ENCODE measurements around the gene DNAJC13.

DNAJC13 gene

GRCh38 chr3:132464066-132464465, 46.8 kb downstream of the DNAJC13 start:
- no peak overlapping the region for H3K4me3 ChIP-seq (ENCODE audit: low read length)
- peak; percentile 82 for DNase-seq (ENCODE audit: low read depth)
- no peak for TF ChIP-seq CTCF (conservative IDR thresholded peaks at IDR 0.05; ENCODE audit: low read depth, low read length)

- no peak for DNase-seq (ENCODE audit: low read depth)
- TF ChIP-seq CTCF (conservative IDR thresholded peaks at IDR 0.05; ENCODE audit: low read depth, low read length) = no peak
- no peak overlapping the region for H3K4me3 ChIP-seq (ENCODE audit: low read length)
Observed at GRCh38 chr3:132469326-132469725, 52.0 kb downstream of the DNAJC13 start.

DNA sequence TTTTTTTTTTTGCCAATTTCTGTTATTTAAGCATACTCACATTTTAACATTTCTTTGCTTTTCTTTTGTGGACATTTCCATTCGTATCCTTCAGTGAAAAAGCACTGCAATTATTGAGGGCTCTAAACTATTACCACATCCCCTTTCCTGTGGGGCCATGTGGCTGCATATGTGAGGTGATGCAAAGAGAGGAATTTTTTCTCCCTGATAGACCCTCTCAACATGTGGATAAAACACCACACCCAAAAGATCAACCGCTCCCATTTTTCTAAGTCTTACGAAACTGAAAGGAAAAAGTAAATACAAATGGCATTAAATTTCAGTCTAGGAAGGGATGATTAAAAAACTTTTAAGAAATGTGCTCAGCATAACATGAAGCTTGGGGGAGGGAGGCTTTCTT, 68.8 kb downstream of the DNAJC13 start:
- DNase-seq (ENCODE audit: low read depth) = no peak
- TF ChIP-seq CTCF (conservative IDR thresholded peaks at IDR 0.05; ENCODE audit: low read depth, low read length) = no peak
- H3K4me3 ChIP-seq (ENCODE audit: low read length) = no peak overlapping the region

DNA sequence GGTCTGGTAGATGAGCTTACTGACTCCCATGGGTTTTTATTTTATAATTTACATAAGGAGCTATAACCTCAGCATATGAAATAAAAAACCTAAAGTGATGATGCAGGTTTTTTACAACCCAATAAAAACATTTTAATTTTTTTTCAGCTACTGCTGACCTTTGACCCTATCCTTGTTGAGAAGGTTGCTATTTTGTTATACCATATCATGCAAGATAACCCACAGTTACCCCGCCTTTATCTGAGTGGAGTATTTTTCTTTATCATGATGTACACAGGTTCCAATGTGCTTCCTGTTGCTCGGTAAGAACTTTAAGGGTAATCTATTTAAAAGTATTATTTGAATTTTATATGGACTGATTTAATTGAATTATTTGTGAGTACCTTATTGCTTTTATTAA, 70.8 kb downstream of the DNAJC13 start:
- H3K4me3 ChIP-seq (ENCODE audit: low read length) = no peak overlapping the region
- DNase-seq (ENCODE audit: low read depth) = no peak
- TF ChIP-seq CTCF (conservative IDR thresholded peaks at IDR 0.05; ENCODE audit: low read depth, low read length) = no peak

GRCh38 chr3:132499071-132499470, 81.8 kb downstream of the DNAJC13 start:
- TF ChIP-seq CTCF (conservative IDR thresholded peaks at IDR 0.05; ENCODE audit: low read depth, low read length) = no peak
- no peak overlapping the region for H3K4me3 ChIP-seq (ENCODE audit: low read length)
- DNase-seq (ENCODE audit: low read depth) = no peak

- TF ChIP-seq CTCF (conservative IDR thresholded peaks at IDR 0.05; ENCODE audit: low read depth, low read length) = no peak
- DNase-seq (ENCODE audit: low read depth) = no peak
- H3K4me3 ChIP-seq (ENCODE audit: low read length) = no peak overlapping the region
Observed at GRCh38 chr3:132503559-132503958, 86.3 kb downstream of the DNAJC13 start.

DNA sequence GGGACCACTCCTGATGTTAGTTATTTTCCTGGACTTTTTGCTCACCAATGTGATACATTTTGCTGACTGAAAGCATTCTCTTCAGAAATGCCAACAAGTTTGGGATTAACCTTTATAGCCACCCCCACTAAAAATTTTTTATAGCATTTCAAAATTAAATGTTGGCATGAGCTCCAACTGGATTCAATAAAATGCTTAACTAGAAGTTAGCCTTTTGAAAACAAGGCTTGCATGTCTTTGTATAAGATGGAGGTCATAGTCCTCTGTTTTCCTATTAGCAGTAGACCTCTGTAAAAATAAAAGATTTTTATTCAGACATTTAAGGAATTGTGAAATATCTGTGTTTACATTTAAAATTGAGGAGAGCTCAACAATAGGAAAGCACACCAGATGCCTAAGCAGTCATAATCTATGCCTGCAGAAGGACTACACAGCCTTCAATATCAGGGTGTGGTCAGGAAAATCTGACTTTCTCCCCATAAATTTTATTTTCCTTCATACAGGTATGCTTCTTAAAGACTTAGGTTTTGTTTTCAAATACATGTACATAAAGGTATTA, 87.2 kb downstream of the DNAJC13 start:
- DNase-seq (ENCODE audit: low read depth) = no peak
- no peak for TF ChIP-seq CTCF (conservative IDR thresholded peaks at IDR 0.05; ENCODE audit: low read depth, low read length)

More for the DNA sequence above, 87.2 kb downstream of the DNAJC13 start:
- no peak overlapping the region for H3K4me3 ChIP-seq (ENCODE audit: low read length)
